Left ventricle myocardium superior (tissue), 1 donor: Measurements from ENCODE around the gene FAM171A2. TPM values are rescaled to one million over a fixed set of nuclear protein-coding genes. Genes with fewer than 3 reads are reported as not detected.
"Not testable (repeated sequence)": the region's sequence is repeated elsewhere in the genome, so short reads cannot be mapped to it uniquely, and the experiment has no call there.

Source experiments
- ATAC-seq: fragments of 200-7000 bp; cut with Tn5 transposase; one replicate; pipeline ENCODE4 v1.9.1; 2020; ENCODE audit warnings: mild to moderate bottlenecking, moderate library complexity
- DNase-seq: peaks from one replicate; pipeline ENCODE4 v3.0.0-alpha.2; 2020
- intact Hi-C: fragments of 100-400 bp; cut with micrococcal nuclease; formaldehyde crosslinking; loops from one replicate; pipeline ENCODE4 v1.11.0; 2022
- total RNA-seq: library from RNA; stranded (reverse); fragmentation: NEBNext Ultra II Directional; extraction: Animal tissue kit (Norgen Biotek cat#: 25700); gene quantifications from one replicate; pipeline ENCODE4 v1.2.1, GENCODE V29; 2021
- donor health status: DM: no; HTN: yes; CAD: no; lungs with severe emphysema.

FAM171A2 gene
- total RNA-seq, 1 donor from 2014 or later = 0.72 TPM

GRCh38 chr17:44384823-44385286 lies 21.2 kb upstream of the FAM171A2 start:
- peak; percentile 36 for ATAC-seq
- no peak for DNase-seq
- intact Hi-C loops = no loop called here

GRCh38 chr17:44384281-44384822 lies 20.7 kb upstream of the FAM171A2 start:
- intact Hi-C loops = no loop called here
- DNase-seq (no peak), ATAC-seq (no peak)

- intact Hi-C loops = no loop called here
- ATAC-seq (no peak), DNase-seq (no peak)
These were observed 20.2 kb upstream of the FAM171A2 start for GRCh38 chr17:44383861-44384260.

GRCh38 chr17:44383363-44383762 lies 19.7 kb upstream of the FAM171A2 start:
- no peak for ATAC-seq
- no peak for DNase-seq
- intact Hi-C loops = no loop called here

GRCh38 chr17:44382917-44383316 lies 19.3 kb upstream of the FAM171A2 start:
- intact Hi-C loops = no loop called here
- DNase-seq (no peak), ATAC-seq (no peak)

- ATAC-seq (no peak), DNase-seq (no peak)
- intact Hi-C loops = no loop called here
These were observed 18.2 kb upstream of the FAM171A2 start for GRCh38 chr17:44381810-44382305.

GRCh38 chr17:44380767-44381166 lies 17.1 kb upstream of the FAM171A2 start:
- DNase-seq = no peak
- intact Hi-C loops = no loop called here
- no peak for ATAC-seq

- DNase-seq (no peak), ATAC-seq (no peak)
- intact Hi-C loops = no loop called here
These were observed 16.2 kb upstream of the FAM171A2 start for GRCh38 chr17:44379887-44380286.

- intact Hi-C loops = no loop called here
- DNase-seq = no peak
These were observed 14.6 kb upstream of the FAM171A2 start for GRCh38 chr17:44378171-44378705.

GRCh38 chr17:44376779-44377178 lies 13.1 kb upstream of the FAM171A2 start:
- no peak for ATAC-seq
- DNase-seq = no peak
- intact Hi-C loops = no loop called here

More at GRCh38 chr17:44378171-44378705, 14.6 kb upstream of the FAM171A2 start:
- ATAC-seq = no peak

GRCh38 chr17:44376124-44376523 lies 12.5 kb upstream of the FAM171A2 start:
- intact Hi-C loops = no loop called here
- peak; percentile 76 for DNase-seq

GRCh38 chr17:44375196-44376017 lies 11.8 kb upstream of the FAM171A2 start:
- no peak for DNase-seq
- ATAC-seq = peak; percentile 13
- intact Hi-C loops = no loop called here

More at GRCh38 chr17:44376124-44376523, 12.5 kb upstream of the FAM171A2 start:
- peak; percentile 86 for ATAC-seq

- ATAC-seq (peak; percentile 39), DNase-seq (no peak)
- intact Hi-C loops = no loop called here
These were observed 10.9 kb upstream of the FAM171A2 start for GRCh38 chr17:44374306-44375195.

- ATAC-seq = no peak
- intact Hi-C loops = no loop called here
- DNase-seq = no peak
These were observed 8.4 kb upstream of the FAM171A2 start for GRCh38 chr17:44372036-44372435.

- intact Hi-C loops, ATAC-seq, DNase-seq: not testable (repeated sequence)
These were observed 5.9 kb upstream of the FAM171A2 start for GRCh38 chr17:44369414-44370023.

- ATAC-seq, DNase-seq, intact Hi-C loops: not testable (repeated sequence)
These were observed 5.0 kb upstream of the FAM171A2 start for GRCh38 chr17:44368391-44369243.

- DNase-seq (no peak), ATAC-seq (no peak)
- intact Hi-C loops = no loop called here
These were observed 3.8 kb upstream of the FAM171A2 start for GRCh38 chr17:44367231-44367979.
